Measurements from ENCODE around the gene CC2D1B. TPM values are rescaled to one million over a fixed set of nuclear protein-coding genes. Genes with fewer than 3 reads are reported as not detected.

Gene CC2D1B
- total and polyA plus RNA-seq, 4 donors, result 21.1 to 54.6 (median 34.8) TPM

DNA sequence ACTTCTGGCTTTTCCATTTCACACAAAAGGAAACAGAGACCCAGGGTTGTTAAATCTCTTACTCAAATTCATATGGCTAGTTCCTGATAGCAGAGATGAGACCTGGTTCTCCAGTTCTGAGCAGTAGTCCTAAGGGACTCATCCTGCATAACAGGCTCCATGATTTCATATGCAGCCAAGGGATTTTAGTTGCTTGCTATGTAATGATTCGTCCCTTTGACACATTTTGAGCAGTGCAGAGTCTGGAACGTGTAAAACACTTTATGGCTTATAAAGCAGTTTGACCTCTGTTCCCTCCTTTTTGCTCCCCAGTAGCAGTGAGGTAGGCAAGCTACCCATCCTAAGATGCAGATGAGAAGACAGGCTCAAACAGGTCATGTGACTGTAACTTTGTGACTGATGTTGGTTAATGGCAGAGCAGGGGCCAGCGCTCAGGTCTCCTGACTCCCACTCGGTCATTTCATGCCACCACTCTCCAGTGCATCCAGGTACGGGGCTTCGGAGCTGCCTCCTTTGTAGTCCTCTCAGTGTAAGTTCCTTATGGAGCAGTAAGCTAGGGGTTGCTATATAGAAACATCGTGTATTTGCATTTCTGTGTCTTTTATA, 24.2 kb downstream of the CC2D1B start:
- Histone ChIP-seq H3K27ac (ENCODE audit: low read depth in 1 of 2, low read length in 1 of 2) (no peak overlapping the region), H3K9me3 (ENCODE audit: control insufficient read depth in 4 of 4, insufficient read depth in 3 of 4, low read length in 3 of 4) (peaks cover 0 to 2% (median 0%) of the 10 kb centered on the region in 4 donors), H3K4me1 (ENCODE audit: control insufficient read depth in 5 of 5, insufficient read depth in 5 of 5, low read length in 5 of 5) (no peaks in the 10 kb centered on the region), H3K9ac (ENCODE audit: insufficient read depth in 1 of 2, low read length in 2 of 2) (no peak overlapping the region), H3K27me3 (ENCODE audit: control insufficient read depth in 3 of 3, insufficient read depth in 3 of 3, low read length in 2 of 3) (no peaks in the 10 kb centered on the region), H3K4me3 (no peak overlapping the region), H3K36me3 (ENCODE audit: control insufficient read depth in 4 of 4, insufficient read depth in 4 of 4, low read length in 4 of 4) (peaks cover 5 to 20% (median 11%) of the 10 kb centered on the region in 4 donors)
- TF ChIP-seq, protein P1, sequence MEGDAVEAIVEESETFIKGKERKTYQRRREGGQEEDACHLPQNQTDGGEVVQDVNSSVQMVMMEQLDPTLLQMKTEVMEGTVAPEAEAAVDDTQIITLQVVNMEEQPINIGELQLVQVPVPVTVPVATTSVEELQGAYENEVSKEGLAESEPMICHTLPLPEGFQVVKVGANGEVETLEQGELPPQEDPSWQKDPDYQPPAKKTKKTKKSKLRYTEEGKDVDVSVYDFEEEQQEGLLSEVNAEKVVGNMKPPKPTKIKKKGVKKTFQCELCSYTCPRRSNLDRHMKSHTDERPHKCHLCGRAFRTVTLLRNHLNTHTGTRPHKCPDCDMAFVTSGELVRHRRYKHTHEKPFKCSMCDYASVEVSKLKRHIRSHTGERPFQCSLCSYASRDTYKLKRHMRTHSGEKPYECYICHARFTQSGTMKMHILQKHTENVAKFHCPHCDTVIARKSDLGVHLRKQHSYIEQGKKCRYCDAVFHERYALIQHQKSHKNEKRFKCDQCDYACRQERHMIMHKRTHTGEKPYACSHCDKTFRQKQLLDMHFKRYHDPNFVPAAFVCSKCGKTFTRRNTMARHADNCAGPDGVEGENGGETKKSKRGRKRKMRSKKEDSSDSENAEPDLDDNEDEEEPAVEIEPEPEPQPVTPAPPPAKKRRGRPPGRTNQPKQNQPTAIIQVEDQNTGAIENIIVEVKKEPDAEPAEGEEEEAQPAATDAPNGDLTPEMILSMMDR (IDR thresholded peaks at IDR 0.05; ENCODE audit: control extremely low read depth, extremely low read depth), result no peak
- ATAC-seq (ENCODE audit: insufficient read depth, low FRiP score) (no peak), DNase-seq (no peak)
- 82 to 84% methylated on average over 7 of the region's 7 CpGs for WGBS, 2 donors

DNA sequence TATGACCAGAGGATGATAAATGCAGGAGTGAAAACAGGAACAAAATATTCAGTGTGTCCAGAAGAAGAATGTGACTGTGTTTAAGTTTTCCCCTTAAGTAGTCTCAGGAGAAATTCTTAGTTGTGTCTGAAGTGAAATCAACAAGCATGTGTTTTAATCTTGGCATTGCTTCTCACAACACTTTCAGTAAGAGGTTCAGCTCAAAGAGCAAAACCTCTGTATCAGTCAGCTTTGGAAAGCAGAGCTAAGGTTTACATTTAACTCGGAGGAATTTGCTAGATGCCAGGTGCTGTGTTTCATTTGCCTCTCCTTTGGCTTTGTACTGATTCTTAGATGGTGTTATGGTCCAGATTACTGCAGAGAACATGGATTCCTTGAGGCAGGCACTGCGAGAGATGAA, 28.6 kb downstream of the CC2D1B start:
- Histone ChIP-seq H3K27me3 (ENCODE audit: control insufficient read depth in 3 of 3, insufficient read depth in 3 of 3, low read length in 2 of 3) (no peaks in the 10 kb centered on the region), H3K36me3 (ENCODE audit: control insufficient read depth in 4 of 4, insufficient read depth in 4 of 4, low read length in 4 of 4) (peaks cover 4 to 28% (median 8%) of the 10 kb centered on the region in 4 donors), H3K4me3 (no peak overlapping the region), H3K27ac (ENCODE audit: low read depth in 1 of 2, low read length in 1 of 2) (no peak overlapping the region), H3K4me1 (ENCODE audit: control insufficient read depth in 5 of 5, insufficient read depth in 5 of 5, low read length in 5 of 5) (peaks cover 0 to 3% (median 0%) of the 10 kb centered on the region in 5 donors), H3K9me3 (ENCODE audit: control insufficient read depth in 4 of 4, insufficient read depth in 3 of 4, low read length in 3 of 4) (peaks cover 0 to 2% (median 0%) of the 10 kb centered on the region in 4 donors), H3K9ac (ENCODE audit: insufficient read depth in 1 of 2, low read length in 2 of 2) (no peak overlapping the region)
- TF ChIP-seq, protein P1 (IDR thresholded peaks at IDR 0.05; ENCODE audit: control extremely low read depth, extremely low read depth), result no peak
- WGBS, 2 donors, result 74 to 83% methylated on average over 2 of the region's 2 CpGs
- DNase-seq, result no peak
- ATAC-seq (ENCODE audit: insufficient read depth, low FRiP score), result no peak

DNA sequence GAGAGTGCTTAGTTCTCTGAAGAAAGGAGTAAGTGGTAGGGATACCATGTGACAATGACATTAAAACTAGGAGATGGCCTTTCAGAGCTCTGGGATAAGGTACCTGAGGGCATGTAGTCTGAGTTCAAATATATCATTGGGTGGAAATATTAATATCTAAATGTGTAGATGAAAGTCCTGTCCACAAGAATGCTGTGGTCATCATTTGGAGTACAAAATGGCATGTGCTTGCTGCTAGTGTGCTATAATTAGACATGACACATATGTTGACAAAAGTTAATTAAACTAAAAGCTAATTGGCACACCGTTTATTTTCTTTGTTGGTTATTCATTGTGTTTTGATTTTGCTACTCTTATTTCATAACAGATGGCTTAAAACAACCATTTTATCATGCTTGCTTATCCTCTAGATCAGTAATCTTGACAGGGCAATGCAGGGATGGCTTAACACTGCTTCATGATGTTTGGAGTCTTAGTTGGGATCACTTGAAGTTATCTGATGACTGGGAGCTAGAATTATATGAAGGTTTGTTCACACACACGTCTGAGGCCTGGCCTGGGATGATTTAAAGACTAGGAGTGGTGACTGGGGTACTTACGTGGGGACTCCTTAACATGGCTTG, 31.0 kb downstream of the CC2D1B start:
- Histone ChIP-seq H3K27ac (ENCODE audit: low read depth in 1 of 2, low read length in 1 of 2) (no peak overlapping the region), H3K27me3 (ENCODE audit: control insufficient read depth in 3 of 3, insufficient read depth in 3 of 3, low read length in 2 of 3) (no peaks in the 10 kb centered on the region), H3K4me3 (no peak overlapping the region), H3K9me3 (ENCODE audit: control insufficient read depth in 4 of 4, insufficient read depth in 3 of 4, low read length in 3 of 4) (peaks cover 0 to 2% (median 0%) of the 10 kb centered on the region in 4 donors), H3K4me1 (ENCODE audit: control insufficient read depth in 5 of 5, insufficient read depth in 5 of 5, low read length in 5 of 5) (peaks cover 0 to 3% (median 0%) of the 10 kb centered on the region in 5 donors), H3K9ac (ENCODE audit: insufficient read depth in 1 of 2, low read length in 2 of 2) (no peak overlapping the region), H3K36me3 (ENCODE audit: control insufficient read depth in 4 of 4, insufficient read depth in 4 of 4, low read length in 4 of 4) (peaks cover 2 to 26% (median 6%) of the 10 kb centered on the region in 4 donors)
- 92 to 95% methylated on average over 3 of the region's 3 CpGs for WGBS, 2 donors
- TF ChIP-seq, protein P1 (IDR thresholded peaks at IDR 0.05; ENCODE audit: control extremely low read depth, extremely low read depth), result no peak
- DNase-seq, result no peak
- no peak for ATAC-seq (ENCODE audit: insufficient read depth, low FRiP score)

Measured in lung (tissue), 12 donors.